H9 (cell line): ENCODE measurements around the gene GSTO2. TPM values are rescaled to one million over a fixed set of nuclear protein-coding genes. Genes with fewer than 3 reads are reported as not detected.

Experiments used
- DNase-seq: peaks from one replicate; pipeline ENCODE4 v3.0.0-alpha.2; 2017
- H2AFZ ChIP-seq: one replicate; pipeline ENCODE4 v1.6.1; 2013; ENCODE audit warnings: mild to moderate bottlenecking, low read length, control low read depth, moderate library complexity
- H2AK5ac ChIP-seq: 2 replicates; pipeline ENCODE4 v1.6.1; 2013; ENCODE audit warnings: low read length, control low read depth, mixed read lengths; ENCODE audit not compliant: insufficient read length
- H2BK120ac ChIP-seq: one replicate; pipeline ENCODE4 v1.6.1; 2013; ENCODE audit warnings: low read depth, mild to moderate bottlenecking, low read length, control low read depth, inconsistent platforms; ENCODE audit not compliant: poor library complexity, severe bottlenecking
- H2BK12ac ChIP-seq: 2 replicates; pipeline ENCODE4 v1.6.1; 2013; ENCODE audit warnings: low read length, control low read depth, mixed read lengths, low read depth; ENCODE audit not compliant: insufficient read length
- H2BK15ac ChIP-seq: 2 replicates; pipeline ENCODE4 v1.6.1; 2013; ENCODE audit warnings: low read depth, low read length, control low read depth
- H2BK20ac ChIP-seq: one replicate; pipeline ENCODE4 v1.6.1; 2013; ENCODE audit warnings: low read depth, mild to moderate bottlenecking, low read length, control low read depth, inconsistent platforms; ENCODE audit not compliant: poor library complexity, severe bottlenecking
- H2BK5ac ChIP-seq: 2 replicates; pipeline ENCODE4 v1.6.1; 2013; ENCODE audit warnings: low read length, control low read depth, mixed read lengths; ENCODE audit not compliant: insufficient read length
- H3K14ac ChIP-seq: 2 replicates; pipeline ENCODE4 v1.6.1; 2013; ENCODE audit warnings: low read length, control low read depth; ENCODE audit not compliant: insufficient read depth
- H3K18ac ChIP-seq: 2 replicates; pipeline ENCODE4 v1.6.1; 2013; ENCODE audit warnings: low read depth, mild to moderate bottlenecking, mixed read lengths, low read length, control low read depth; ENCODE audit not compliant: insufficient read length
- H3K23ac ChIP-seq: 2 replicates; pipeline ENCODE4 v1.6.1; 2013; ENCODE audit warnings: low read length, control low read depth, mixed read lengths, low read depth; ENCODE audit not compliant: insufficient read length
- H3K23me2 ChIP-seq: 2 replicates; pipeline ENCODE4 v1.6.1; 2013; ENCODE audit warnings: low read depth, mild to moderate bottlenecking, mixed read lengths, low read length, control low read depth; ENCODE audit not compliant: insufficient read length, poor library complexity, severe bottlenecking
- H3K27ac ChIP-seq: 2 replicates; pipeline ENCODE4 v1.5.1; 2013; ENCODE audit warnings: low read length, control low read depth, mixed read lengths, low read depth; ENCODE audit not compliant: insufficient read length
- H3K27me3 ChIP-seq: 2 replicates; pipeline ENCODE4 v1.6.1; 2013; ENCODE audit warnings: low read length, control low read depth, inconsistent platforms; ENCODE audit not compliant: insufficient read depth
- H3K4ac ChIP-seq: 2 replicates; pipeline ENCODE4 v1.6.1; 2013; ENCODE audit warnings: low read depth, mild to moderate bottlenecking, control low read depth, inconsistent platforms, low read length, moderate library complexity
- H3K4me1 ChIP-seq: 2 replicates; pipeline ENCODE4 v1.6.1; 2013; ENCODE audit warnings: low read length, control low read depth, inconsistent platforms; ENCODE audit not compliant: insufficient read depth
- H3K4me2 ChIP-seq: 2 replicates; pipeline ENCODE4 v1.6.1; 2013; ENCODE audit warnings: low read length, control low read depth, mixed read lengths; ENCODE audit not compliant: insufficient read length, insufficient read depth
- H3K56ac ChIP-seq: 2 replicates; pipeline ENCODE4 v1.6.1; 2013; ENCODE audit warnings: low read depth, mild to moderate bottlenecking, mixed read lengths, low read length, control low read depth; ENCODE audit not compliant: insufficient read length
- H3K79me1 ChIP-seq: 2 replicates; pipeline ENCODE4 v1.6.1; 2013; ENCODE audit warnings: low read depth, mild to moderate bottlenecking, moderate library complexity, low read length, control low read depth, inconsistent platforms; ENCODE audit not compliant: insufficient read depth, poor library complexity, severe bottlenecking
- H3K79me2 ChIP-seq: 2 replicates; pipeline ENCODE4 v1.6.1; 2013; ENCODE audit warnings: low read length, control low read depth, inconsistent platforms; ENCODE audit not compliant: insufficient read depth
- H3K9ac ChIP-seq: 2 replicates; pipeline ENCODE4 v1.6.1; 2013; ENCODE audit warnings: low read length, control low read depth, mixed read lengths; ENCODE audit not compliant: insufficient read length; ENCODE audit errors: extremely low read depth
- H3K9me3 ChIP-seq: one replicate; pipeline ENCODE4 v1.6.1; 2013; ENCODE audit warnings: low read depth, low read length, inconsistent platforms; ENCODE audit not compliant: control insufficient read depth
- H3T11ph ChIP-seq: one replicate; pipeline ENCODE4 v1.6.1; 2013; ENCODE audit warnings: mild to moderate bottlenecking, low read length, control low read depth, inconsistent platforms
- H4K20me1 ChIP-seq: one replicate; pipeline ENCODE4 v1.6.1; 2013; ENCODE audit not compliant: control insufficient read depth, insufficient read length, insufficient read depth
- H4K5ac ChIP-seq: 2 replicates; pipeline ENCODE4 v1.6.1; 2013; ENCODE audit warnings: low read depth, mild to moderate bottlenecking, mixed read lengths, low read length, control low read depth; ENCODE audit not compliant: insufficient read length
- H4K8ac ChIP-seq: replicated peaks from 2 replicates; pipeline ENCODE4 v1.6.1; 2013; ENCODE audit warnings: low read length, control low read depth, mixed read lengths, low read depth; ENCODE audit not compliant: insufficient read length
- H4K91ac ChIP-seq: 2 replicates; pipeline ENCODE4 v1.6.1; 2013; ENCODE audit warnings: low read depth, mild to moderate bottlenecking, moderate library complexity, mixed read lengths, low read length, control low read depth; ENCODE audit not compliant: insufficient read length
- H3K27ac Mint-ChIP-seq, 3 experiments: 2 replicates in 2 of 3; 3 replicates in 1 of 3; pipeline ENCODE4 v1.8.0; 2020 to 2021; ENCODE audit warnings: mixed read lengths in 3 of 3, mild to moderate bottlenecking in 1 of 3, moderate library complexity in 1 of 3
- H3K27me3 Mint-ChIP-seq: 2 replicates; pipeline ENCODE4 v1.8.0; 2021; ENCODE audit warnings: low read depth, mild to moderate bottlenecking, moderate library complexity, mixed read lengths
- H3K36me3 Mint-ChIP-seq, 3 experiments: 2 replicates in 2 of 3; 3 replicates in 1 of 3; pipeline ENCODE4 v1.8.0; 2020 to 2021; ENCODE audit warnings: low read depth in 3 of 3, mixed read lengths in 3 of 3; ENCODE audit not compliant: insufficient read depth in 1 of 3
- H3K4me1 Mint-ChIP-seq, 2 experiments: 2 replicates each; pipeline ENCODE4 v1.8.0; 2020; ENCODE audit warnings: mixed read lengths in 2 of 2
- H3K4me3 Mint-ChIP-seq, 2 experiments: 2 replicates in 1 of 2; 3 replicates in 1 of 2; pipeline ENCODE4 v1.8.0; 2020 to 2021; ENCODE audit warnings: mild to moderate bottlenecking in 2 of 2, mixed read lengths in 2 of 2, moderate library complexity in 1 of 2
- H3K9me3 Mint-ChIP-seq, 2 experiments: 2 replicates in 1 of 2; 3 replicates in 1 of 2; pipeline ENCODE4 v1.8.0; 2020; ENCODE audit warnings: mild to moderate bottlenecking in 2 of 2, mixed read lengths in 2 of 2, moderate library complexity in 1 of 2
- CTCF ChIP-seq: fragments of 200-600 bp; sonication (generic); conservative IDR thresholded peaks from 3 replicates; pipeline ENCODE4 v1.8.0; 2021; ENCODE audit warnings: antibody characterized with exemption, mild to moderate bottlenecking
- WGBS: extraction: QIAGEN DNeasy Blood & Tissue Kit; methylation state at CpG from one replicate; pipeline ENCODE4 v1.1.7; 2013; ENCODE audit warnings: missing lambda C conversion rate, low lambda C conversion rate, mixed read lengths; ENCODE audit not compliant: insufficient read length; ENCODE audit errors: extremely low coverage; 5-methylcytosine and 5-hydroxymethylcytosine counted together
- total RNA-seq: library from RNA; stranded (reverse); gene quantifications from 2 replicates; pipeline ENCODE4 v1.2.1, GENCODE V29; 2021

The GSTO2 gene
- total RNA-seq, 1 experiment from 2014 or later: 14.5 TPM

GRCh38 chr10:104267721-104268404, 1.1 kb upstream of the GSTO2 start:
- Histone ChIP-seq H4K91ac (no peak overlapping the region), H2BK5ac (no peak overlapping the region), H3K4me2 (peak overlapping the region; percentile 80), H2BK20ac (no peak overlapping the region), H3K79me1 (no peaks in the 10 kb centered on the region), H3K27me3 (no peaks in the 10 kb centered on the region), H2BK15ac (no peak overlapping the region), H3K14ac (no peak overlapping the region), H3K23me2 (peaks cover 3% of the 10 kb centered on the region), H4K20me1 (no peaks in the 10 kb centered on the region), H3K4me1 (peaks cover 4% of the 10 kb centered on the region; the same call in 1 of the 2 replicates), H3K4ac (no peak overlapping the region), H3K79me2 (peaks cover 6% of the 10 kb centered on the region; the same call in 1 of the 2 replicates), H3K18ac (no peak overlapping the region), H3K9ac (peak overlapping the region; percentile 93), H3K23ac (no peak overlapping the region), H4K8ac (no peak overlapping the region), H2AFZ (no peak overlapping the region), H3K9me3 (no peaks in the 10 kb centered on the region), H3T11ph (no peak overlapping the region), H3K27ac (no peak overlapping the region), H2BK12ac (no peak overlapping the region), H4K5ac (no peak overlapping the region), H2AK5ac (no peak overlapping the region), H3K56ac (no peak overlapping the region), H2BK120ac (no peak overlapping the region)
- no peak for TF ChIP-seq CTCF
- H3K9me3 Mint-ChIP-seq: no peaks in the 10 kb centered on the region; a peak in 1 of 5 replicates
- WGBS: no CpG with 5 or more reads among the region's 14 CpGs
- H3K4me1 Mint-ChIP-seq: peaks cover 11% of the 10 kb centered on the region in 2 experiments
- H3K4me3 Mint-ChIP-seq: peak overlapping the region; percentile 93 to 97
- no peaks in the 10 kb centered on the region for H3K27me3 Mint-ChIP-seq
- DNase-seq: no peak
- peak overlapping the region; percentile 93 to 97 (median 95); a peak in 6 of 7 replicates for H3K27ac Mint-ChIP-seq
- peaks cover 10 to 44% (median 14%) of the 10 kb centered on the region in 3 experiments for H3K36me3 Mint-ChIP-seq
